ENCODE results near the gene PATL1. TPM values are rescaled to one million over a fixed set of nuclear protein-coding genes. Genes with fewer than 3 reads are reported as not detected.

Gene PATL1
- total RNA-seq (2021), result 33.5 and 55.0 TPM in 2 replicates
- Bru-seq, nascent RNA, result percentile 94 among the genes with signal in this experiment
- BruChase-seq, experiment 1, labeled RNA remaining after a 2-hour chase, result percentile 92 among the genes with signal in this experiment
- percentile 96 among the genes with signal in this experiment for BruChase-seq, experiment 2, labeled RNA remaining after a 6-hour chase
- long read RNA-seq, full-length matches to known transcripts, result 3 of 8 reads
- long read RNA-seq, partial matches to known transcripts, result 1 of 8 reads
- long read RNA-seq, other reads (novel, unspliced or antisense), result 4 of 8 reads

GRCh38 chr11:59668950-59669610 lies at the start of gene PATL1:
Gene PATL1, minus strand, starts transcription at chr11:59669037. Its CDS starts 142 bp downstream, at chr11:59668895.
- peaks cover 25% of the 10 kb centered on the region for H3K4me1 ChIP-seq (replicated peaks; ENCODE audit: insufficient read depth)
- peaks cover 40% of the 10 kb centered on the region for H3K79me2 ChIP-seq (ENCODE audit: low read depth)
- intact Hi-C loops (cut with micrococcal nuclease; ENCODE audit: unreplicated experiment), result loop anchor here (1.0 to 5.0 kb wide), 8 partner anchors 53 to 482 kb away; no protein-coding TSS in a partner anchor
- peaks cover 21% of the 10 kb centered on the region; the same call in 1 of the 2 replicates for H3F3A ChIP-seq (ENCODE audit: insufficient read depth, low read depth)
- ChIA-PET POLR2A (ENCODE audit: unreplicated experiment) (interaction anchor here (0.5 to 1.0 kb wide), 15 partner anchors 20 to 1919 kb away, joined by 3 to 29 read pairs (median 8); partner anchors contain the start of gene OSBP), CTCF (interaction anchor here (0.6 to 0.8 kb wide), 10 partner anchors 11 to 1887 kb away, joined by 3 to 12 read pairs (median 4); no protein-coding TSS in a partner anchor)
- no peaks in the 10 kb centered on the region for H3K27me3 ChIP-seq (ENCODE audit: insufficient read depth, low read depth)
- no TSS peak for BruUV-seq (replicated peaks)
- peak within 1 kb of the TSS; percentile 84 for H3K4me2 ChIP-seq
- H3K9me2 ChIP-seq (ENCODE audit: insufficient read depth), result no peaks in the 10 kb centered on the region
- H4K20me1 ChIP-seq (ENCODE audit: insufficient read depth), result peaks cover 11% of the 10 kb centered on the region
- H3K4me3 ChIP-seq, result peak within 1 kb of the TSS; percentile 81
- H3K9me3 ChIP-seq (ENCODE audit: insufficient read depth, low read depth), result no peaks in the 10 kb centered on the region
- H3K27ac ChIP-seq, result peak within 1 kb of the TSS; percentile 88
- peaks cover 19% of the 10 kb centered on the region for H3K36me3 ChIP-seq (ENCODE audit: low read depth)
- TF ChIP-seq CTCF (conservative IDR thresholded peaks at IDR 0.05) (no peak), EZH2 (IDR thresholded peaks at IDR 0.05; ENCODE audit: low read depth) (no peak)
- DNase-seq, result peak; percentile 95 to 99
- H2AFZ ChIP-seq, result peak within 1 kb of the TSS; percentile 94

GRCh38 chr11:59716051-59716450 lies 47.2 kb upstream of the PATL1 start:
- Histone ChIP-seq H3K27me3 (ENCODE audit: insufficient read depth, low read depth) (no peaks in the 10 kb centered on the region), H3K9me2 (ENCODE audit: insufficient read depth) (no peaks in the 10 kb centered on the region), H3K36me3 (ENCODE audit: low read depth) (no peaks in the 10 kb centered on the region), H3K27ac (no peak overlapping the region), H3K4me3 (no peak overlapping the region), H3K4me2 (no peak overlapping the region), H3K9me3 (ENCODE audit: insufficient read depth, low read depth) (no peaks in the 10 kb centered on the region), H3K4me1 (replicated peaks; ENCODE audit: insufficient read depth) (no peaks in the 10 kb centered on the region), H3F3A (ENCODE audit: insufficient read depth, low read depth) (no peaks in the 10 kb centered on the region), H4K20me1 (ENCODE audit: insufficient read depth) (no peaks in the 10 kb centered on the region), H3K79me2 (ENCODE audit: low read depth) (no peaks in the 10 kb centered on the region), H2AFZ (no peak overlapping the region)
- ChIA-PET CTCF (no interaction called here), POLR2A (ENCODE audit: unreplicated experiment) (no interaction called here)
- no TSS peak for BruUV-seq (replicated peaks)
- TF ChIP-seq CTCF (conservative IDR thresholded peaks at IDR 0.05) (no peak), EZH2 (IDR thresholded peaks at IDR 0.05; ENCODE audit: low read depth) (no peak)
- DNase-seq, result no peak
- intact Hi-C loops (cut with micrococcal nuclease; ENCODE audit: unreplicated experiment), result no loop called here

- Histone ChIP-seq H3K4me3 (no peak within 1 kb of the TSS), H3K79me2 (ENCODE audit: low read depth) (no peaks in the 10 kb centered on the region), H3K4me2 (no peak within 1 kb of the TSS), H3K27ac (no peak within 1 kb of the TSS), H3K9me3 (ENCODE audit: insufficient read depth, low read depth) (no peaks in the 10 kb centered on the region), H3K36me3 (ENCODE audit: low read depth) (no peaks in the 10 kb centered on the region), H2AFZ (no peak within 1 kb of the TSS), H3K9me2 (ENCODE audit: insufficient read depth) (no peaks in the 10 kb centered on the region), H3K27me3 (ENCODE audit: insufficient read depth, low read depth) (no peaks in the 10 kb centered on the region), H4K20me1 (ENCODE audit: insufficient read depth) (no peaks in the 10 kb centered on the region), H3F3A (ENCODE audit: insufficient read depth, low read depth) (no peaks in the 10 kb centered on the region), H3K4me1 (replicated peaks; ENCODE audit: insufficient read depth) (no peaks in the 10 kb centered on the region)
- CTCF ChIA-PET, result no interaction called here
- no TSS peak for BruUV-seq (replicated peaks)
- POLR2A ChIA-PET (ENCODE audit: unreplicated experiment), result no interaction called here
- no peak for TF ChIP-seq EZH2 (IDR thresholded peaks at IDR 0.05; ENCODE audit: low read depth)
- no peak for TF ChIP-seq CTCF (conservative IDR thresholded peaks at IDR 0.05)
- intact Hi-C loops (cut with micrococcal nuclease; ENCODE audit: unreplicated experiment), result no loop called here
- DNase-seq, result no peak
These were observed 44.9 kb upstream of the PATL1 start, which contains the start of gene OR10V1 for GRCh38 chr11:59713745-59714144. Gene OR10V1, minus strand, starts transcription at chr11:59713845. Its CDS starts 0 bp downstream, at chr11:59713845.

All from PC-9 (cell line).